Measurements from ENCODE around the gene BPIFB3. TPM values are rescaled to one million over a fixed set of nuclear protein-coding genes. Genes with fewer than 3 reads are reported as not detected.

The BPIFB3 gene
- total RNA-seq, 2 donors from 2014 or later, result not detected

DNA sequence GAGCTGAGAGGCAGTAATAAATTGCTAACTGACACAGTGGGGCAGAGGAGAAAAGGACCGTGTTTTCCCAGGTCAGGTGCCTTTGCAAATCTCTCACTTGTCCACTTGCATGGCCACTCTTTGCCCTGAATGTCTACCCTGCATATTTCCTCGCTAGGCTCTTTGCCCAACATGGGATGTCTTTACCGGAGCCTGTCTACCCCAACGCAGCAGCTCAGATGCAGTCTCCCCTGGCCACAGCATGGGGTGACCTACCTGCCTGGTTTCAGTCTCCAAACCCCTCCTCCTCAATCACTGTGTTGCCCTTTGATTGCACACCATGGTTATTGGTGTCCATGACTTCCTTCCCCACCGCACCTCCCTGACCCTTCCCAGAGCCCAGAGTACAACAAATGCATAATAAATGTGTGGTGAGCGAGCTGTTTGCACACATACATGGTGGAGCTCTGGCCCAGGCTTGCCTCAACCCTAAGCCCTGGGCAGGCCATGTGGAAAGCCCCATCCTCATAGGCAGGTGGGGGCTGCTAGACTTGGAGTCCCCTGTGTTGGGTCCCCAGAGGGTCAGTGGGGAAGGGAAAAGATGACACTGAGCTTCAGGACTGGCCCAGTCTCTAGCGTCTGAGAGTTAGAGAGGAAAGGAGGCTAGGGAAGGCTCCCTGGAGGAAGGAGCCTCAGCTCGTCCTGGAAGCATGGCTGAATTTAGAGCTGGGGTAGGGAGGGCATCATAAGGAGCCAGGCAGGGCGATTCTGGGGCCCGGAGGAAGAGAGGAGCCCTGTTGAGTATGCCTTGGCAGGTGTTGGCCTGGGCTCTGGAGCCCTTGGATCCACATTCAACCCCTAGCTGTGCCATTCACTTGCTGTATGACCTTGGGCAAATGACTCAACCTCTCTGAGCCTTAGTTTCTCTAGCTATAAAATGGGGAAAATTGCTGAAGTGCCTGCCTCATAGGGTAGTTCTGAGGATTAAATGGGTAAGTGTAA, 26.6 kb upstream of the BPIFB3 start:
- TF ChIP-seq, protein P1, sequence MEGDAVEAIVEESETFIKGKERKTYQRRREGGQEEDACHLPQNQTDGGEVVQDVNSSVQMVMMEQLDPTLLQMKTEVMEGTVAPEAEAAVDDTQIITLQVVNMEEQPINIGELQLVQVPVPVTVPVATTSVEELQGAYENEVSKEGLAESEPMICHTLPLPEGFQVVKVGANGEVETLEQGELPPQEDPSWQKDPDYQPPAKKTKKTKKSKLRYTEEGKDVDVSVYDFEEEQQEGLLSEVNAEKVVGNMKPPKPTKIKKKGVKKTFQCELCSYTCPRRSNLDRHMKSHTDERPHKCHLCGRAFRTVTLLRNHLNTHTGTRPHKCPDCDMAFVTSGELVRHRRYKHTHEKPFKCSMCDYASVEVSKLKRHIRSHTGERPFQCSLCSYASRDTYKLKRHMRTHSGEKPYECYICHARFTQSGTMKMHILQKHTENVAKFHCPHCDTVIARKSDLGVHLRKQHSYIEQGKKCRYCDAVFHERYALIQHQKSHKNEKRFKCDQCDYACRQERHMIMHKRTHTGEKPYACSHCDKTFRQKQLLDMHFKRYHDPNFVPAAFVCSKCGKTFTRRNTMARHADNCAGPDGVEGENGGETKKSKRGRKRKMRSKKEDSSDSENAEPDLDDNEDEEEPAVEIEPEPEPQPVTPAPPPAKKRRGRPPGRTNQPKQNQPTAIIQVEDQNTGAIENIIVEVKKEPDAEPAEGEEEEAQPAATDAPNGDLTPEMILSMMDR (IDR thresholded peaks at IDR 0.05), result no peak
- Histone ChIP-seq H3K36me3 (no peaks in the 10 kb centered on the region), H3K9ac (ENCODE audit: low read depth in 2 of 2, low read length in 2 of 2) (no peak overlapping the region)

DNA sequence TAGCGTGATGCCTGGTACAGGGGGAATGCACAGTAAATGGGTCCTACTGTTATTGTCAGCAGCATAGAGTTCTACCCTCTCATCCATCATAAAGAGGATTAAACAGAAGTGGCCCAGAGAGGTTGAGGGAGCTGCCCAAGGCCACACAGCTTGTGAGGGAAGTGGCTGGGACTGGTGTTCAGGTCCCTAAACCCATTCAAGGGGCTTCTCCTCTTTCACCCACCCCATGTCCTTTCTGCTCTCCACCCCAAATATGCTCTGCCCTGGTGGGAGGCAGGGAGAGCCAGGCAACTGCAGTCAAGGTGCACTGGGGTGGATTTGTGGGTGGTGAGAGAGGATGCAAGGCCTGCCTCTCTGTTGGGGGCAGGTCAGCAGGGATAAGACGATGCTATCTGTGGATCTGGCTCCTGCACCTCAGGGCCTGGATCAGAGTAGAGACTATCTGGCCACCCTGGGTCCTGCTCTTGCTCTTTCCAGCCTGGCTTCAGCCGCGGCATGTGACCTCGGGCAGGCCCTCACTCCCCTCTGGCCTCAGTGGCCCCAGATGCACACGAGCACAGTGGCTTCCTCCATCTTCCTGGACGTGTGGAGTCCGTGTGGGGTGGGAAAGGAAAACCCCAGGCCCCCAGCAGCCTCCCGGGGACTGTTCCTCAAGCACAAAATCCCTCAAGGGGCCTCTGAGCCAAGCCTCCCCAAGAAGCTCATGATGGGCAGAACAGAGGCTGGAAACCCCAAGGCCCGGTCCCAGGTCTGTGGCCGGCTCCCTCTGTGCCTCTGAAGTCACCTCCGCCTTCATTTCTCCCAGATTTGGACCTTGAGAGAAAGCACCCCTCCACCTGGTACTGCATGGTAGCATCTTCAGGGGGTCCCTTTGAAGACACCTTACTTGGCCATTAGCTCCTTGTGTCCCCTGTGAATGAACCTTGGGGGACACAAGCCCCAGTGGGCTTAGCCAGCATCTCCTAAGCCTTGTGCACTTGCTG, 25.6 kb upstream of the BPIFB3 start:
- H3K27me3 ChIP-seq, result no peaks in the 10 kb centered on the region
- H3K4me1 ChIP-seq, result no peaks in the 10 kb centered on the region
- no peak overlapping the region for H3K4me3 ChIP-seq
- intact Hi-C loops (cut with DNase I), result no loop called here
- no peaks in the 10 kb centered on the region for H3K9me3 ChIP-seq
- no peak for DNase-seq
- no peaks in the 10 kb centered on the region for H3K36me3 ChIP-seq
- no peak overlapping the region for H3K27ac ChIP-seq
- TF ChIP-seq, protein P1 (IDR thresholded peaks at IDR 0.05), result no peak
- H3K9ac ChIP-seq (ENCODE audit: low read depth in 2 of 2, low read length in 2 of 2), result no peak overlapping the region

More for the DNA sequence above, 26.6 kb upstream of the BPIFB3 start:
- DNase-seq, result no peak
- no peaks in the 10 kb centered on the region for H3K9me3 ChIP-seq
- no peak overlapping the region for H3K4me3 ChIP-seq
- H3K4me1 ChIP-seq, result no peaks in the 10 kb centered on the region
- intact Hi-C loops (cut with DNase I), result no loop called here
- H3K27me3 ChIP-seq, result no peaks in the 10 kb centered on the region
- no peak overlapping the region for H3K27ac ChIP-seq

DNA sequence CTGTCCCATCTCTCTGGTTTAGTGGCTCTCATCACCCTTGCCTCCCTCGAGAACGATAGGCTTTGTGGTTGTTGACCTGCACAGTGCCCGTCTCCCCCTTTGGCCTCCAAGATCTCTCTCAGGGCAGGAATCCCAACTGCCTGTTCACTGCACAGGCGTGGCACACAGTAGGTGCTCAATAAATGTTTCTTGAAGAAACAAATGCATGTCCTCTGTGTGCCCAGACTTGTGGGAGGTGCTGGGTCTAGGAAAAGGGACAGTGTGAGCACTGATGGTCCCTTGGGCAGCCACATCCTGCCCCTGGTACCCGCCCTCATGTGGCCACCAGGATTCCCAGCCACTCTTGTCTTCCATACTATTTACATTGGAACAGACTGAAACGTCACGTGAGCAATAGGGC, 24.8 kb upstream of the BPIFB3 start:
- no peak for DNase-seq
- intact Hi-C loops (cut with DNase I), result no loop called here
- H3K36me3 ChIP-seq, result no peaks in the 10 kb centered on the region

DNA sequence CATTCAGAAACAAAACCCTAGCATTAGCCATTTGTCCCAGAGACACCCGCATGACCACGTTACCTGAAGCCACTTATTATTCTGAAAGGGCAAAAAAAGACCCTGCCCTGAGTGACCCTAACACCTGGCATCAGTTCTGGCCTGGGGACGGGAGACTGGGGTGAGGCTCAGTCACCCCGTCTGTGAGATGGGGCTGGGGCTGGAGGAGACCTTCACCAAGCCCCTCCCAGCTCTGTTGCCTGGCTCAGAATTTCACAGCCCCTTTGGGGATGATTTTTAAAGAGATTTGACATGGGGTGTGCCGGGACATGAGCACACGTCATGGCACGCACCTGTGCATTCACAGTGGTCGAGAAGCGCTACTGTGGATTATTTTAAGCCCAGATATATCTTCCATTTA, 23.6 kb upstream of the BPIFB3 start:
- no peak overlapping the region for H3K27ac ChIP-seq
- intact Hi-C loops (cut with DNase I), result no loop called here
- H3K9me3 ChIP-seq, result no peaks in the 10 kb centered on the region
- H3K4me3 ChIP-seq, result no peak overlapping the region
- H3K9ac ChIP-seq (ENCODE audit: low read depth in 2 of 2, low read length in 2 of 2), result no peak overlapping the region
- no peaks in the 10 kb centered on the region for H3K36me3 ChIP-seq
- H3K4me1 ChIP-seq, result no peaks in the 10 kb centered on the region
- H3K27me3 ChIP-seq, result no peaks in the 10 kb centered on the region
- no peak for DNase-seq
- TF ChIP-seq, protein P1 (IDR thresholded peaks at IDR 0.05), result no peak

More for the DNA sequence above, 24.8 kb upstream of the BPIFB3 start:
- no peak overlapping the region for H3K27ac ChIP-seq
- H3K4me3 ChIP-seq, result no peak overlapping the region
- H3K9me3 ChIP-seq, result no peaks in the 10 kb centered on the region
- no peaks in the 10 kb centered on the region for H3K4me1 ChIP-seq
- H3K27me3 ChIP-seq, result no peaks in the 10 kb centered on the region
- TF ChIP-seq, protein P1 (IDR thresholded peaks at IDR 0.05), result no peak
- H3K9ac ChIP-seq (ENCODE audit: low read depth in 2 of 2, low read length in 2 of 2), result no peak overlapping the region

DNA sequence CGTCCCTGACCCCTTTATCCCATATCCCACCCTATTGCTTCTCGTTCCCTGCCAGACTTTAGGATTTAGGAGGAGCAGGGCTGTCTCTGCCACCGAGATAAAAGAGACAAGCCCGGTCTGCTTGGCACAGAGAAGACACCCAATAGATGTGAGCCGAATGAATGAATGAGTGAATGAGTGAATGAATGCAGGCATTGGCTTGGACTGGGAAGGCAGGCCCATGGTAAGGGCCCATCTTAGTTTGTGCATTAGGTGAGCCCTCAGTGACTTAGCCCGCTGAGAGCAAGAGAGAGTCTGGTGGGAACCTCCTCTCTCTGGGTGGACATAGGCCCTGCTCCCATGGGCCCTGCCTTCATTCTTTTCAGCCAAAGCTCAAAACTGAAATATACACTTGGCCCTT, 23.1 kb upstream of the BPIFB3 start:
- TF ChIP-seq, protein P1 (IDR thresholded peaks at IDR 0.05), result no peak
- H3K9ac ChIP-seq (ENCODE audit: low read depth in 2 of 2, low read length in 2 of 2), result no peak overlapping the region
- no peak for DNase-seq
- H3K4me3 ChIP-seq, result no peak overlapping the region
- H3K9me3 ChIP-seq, result no peaks in the 10 kb centered on the region
- H3K36me3 ChIP-seq, result no peaks in the 10 kb centered on the region
- H3K27ac ChIP-seq, result no peak overlapping the region
- H3K27me3 ChIP-seq, result no peaks in the 10 kb centered on the region
- intact Hi-C loops (cut with DNase I), result no loop called here
- no peaks in the 10 kb centered on the region for H3K4me1 ChIP-seq
